Adipocyte (in vitro differentiated cells): Measurements from ENCODE around the gene BABAM1.

Experiments used
- DNase-seq: peaks from one replicate; pipeline ENCODE4 v3.0.0-alpha.2; 2015; ENCODE audit warnings: low read depth
- H3K27me3 ChIP-seq: replicated peaks from 2 replicates; pipeline ENCODE4 v1.7.0; 2013; ENCODE audit warnings: mild to moderate bottlenecking, low read length, moderate library complexity; ENCODE audit not compliant: control insufficient read depth, insufficient read depth
- H3K36me3 ChIP-seq: 2 replicates; pipeline ENCODE4 v1.7.0; 2013; ENCODE audit warnings: low read length, mild to moderate bottlenecking, moderate library complexity; ENCODE audit not compliant: control insufficient read depth, insufficient read depth, severe bottlenecking
- H3K4me1 ChIP-seq: 2 replicates; pipeline ENCODE4 v1.7.0; 2013; ENCODE audit warnings: mild to moderate bottlenecking, low read length, moderate library complexity; ENCODE audit not compliant: control insufficient read depth, insufficient read depth
- H3K4me3 ChIP-seq: 2 replicates; pipeline ENCODE4 v1.7.0; 2013; ENCODE audit warnings: mild to moderate bottlenecking, low read length, moderate library complexity
- H3K9ac ChIP-seq: 2 replicates; pipeline ENCODE4 v1.7.0; 2013; ENCODE audit warnings: mild to moderate bottlenecking, low read length, moderate library complexity
- H3K9me3 ChIP-seq: 2 replicates; pipeline ENCODE4 v1.7.0; 2013; ENCODE audit warnings: mild to moderate bottlenecking, low read length, moderate library complexity; ENCODE audit not compliant: control insufficient read depth

BABAM1 gene

DNA sequence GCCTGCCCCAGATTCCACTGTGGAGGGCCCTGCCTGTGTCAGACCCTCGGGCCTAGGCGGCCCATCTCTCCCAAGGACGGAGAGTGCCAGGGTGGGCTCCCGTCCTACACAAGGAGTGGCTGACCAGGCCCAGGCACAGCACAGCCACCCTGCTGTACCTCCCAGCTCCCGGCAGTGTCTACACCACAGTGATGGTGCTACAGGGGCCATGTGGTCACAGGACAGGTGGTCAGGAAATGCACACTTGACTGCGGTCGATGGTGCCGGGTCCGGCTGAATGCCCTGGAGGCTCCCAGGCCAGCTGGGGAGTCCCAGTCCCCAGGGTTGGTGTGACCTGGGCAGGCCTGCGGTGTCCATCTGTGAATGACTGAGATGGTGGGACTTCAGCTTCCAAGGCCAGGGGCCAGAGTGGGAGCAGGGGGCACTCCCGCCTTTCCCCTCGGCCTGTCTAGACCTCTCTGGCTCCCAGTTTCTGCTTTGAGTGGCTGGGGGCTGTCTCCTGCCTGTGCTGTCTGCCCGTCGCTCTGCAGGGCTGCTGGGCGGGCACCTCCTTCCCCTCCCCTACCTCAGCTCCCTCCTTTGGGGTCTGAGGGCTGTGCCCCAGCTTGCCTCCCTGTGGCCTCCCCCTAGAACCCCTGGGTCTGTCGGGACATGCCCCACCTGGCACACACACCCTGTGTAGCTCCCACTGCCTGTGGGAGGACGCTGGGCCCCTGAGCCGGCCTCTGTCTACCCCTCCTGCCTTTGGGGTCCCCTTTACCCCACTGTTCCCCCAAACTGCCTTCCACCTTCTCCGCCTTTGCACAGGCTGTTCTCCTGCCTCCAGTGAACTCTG is 54.6 kb downstream of the BABAM1 start:
- no peak for DNase-seq
- peaks cover 33% of the 10 kb centered on the region for H3K36me3 ChIP-seq

DNA sequence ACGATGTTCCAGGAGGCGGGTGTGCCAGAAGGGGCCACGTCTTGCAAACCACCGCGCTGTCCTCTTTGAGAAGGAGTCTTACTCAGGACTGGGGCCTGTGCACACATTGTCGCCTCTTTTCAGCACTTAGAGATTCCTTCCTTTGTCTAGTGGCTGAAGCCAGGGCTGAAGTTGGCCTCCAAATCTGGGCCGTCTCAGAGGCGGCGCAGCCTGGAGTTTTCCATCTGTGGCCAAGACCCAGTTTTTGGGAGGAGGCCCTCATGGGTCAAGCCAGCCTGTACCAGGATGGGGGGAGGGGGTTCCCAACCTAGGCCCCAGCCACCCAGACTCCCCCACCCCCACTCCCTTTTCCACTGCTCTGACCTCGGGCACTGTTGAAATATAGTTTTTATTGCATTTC is 55.6 kb downstream of the BABAM1 start:
- H3K27me3 ChIP-seq, result no peaks in the 10 kb centered on the region
- no peak overlapping the region for H3K4me3 ChIP-seq
- H3K9ac ChIP-seq, result peak overlapping the region; percentile 69
- DNase-seq, result no peak
- peaks cover 37% of the 10 kb centered on the region for H3K4me1 ChIP-seq
- H3K36me3 ChIP-seq, result peaks cover 33% of the 10 kb centered on the region
- no peaks in the 10 kb centered on the region for H3K9me3 ChIP-seq

More for the DNA sequence above, 54.6 kb downstream of the BABAM1 start:
- H3K9ac ChIP-seq, result peak overlapping the region; percentile 69
- H3K4me3 ChIP-seq, result no peak overlapping the region
- H3K9me3 ChIP-seq, result no peaks in the 10 kb centered on the region
- peaks cover 34% of the 10 kb centered on the region for H3K4me1 ChIP-seq
- H3K27me3 ChIP-seq, result no peaks in the 10 kb centered on the region

DNA sequence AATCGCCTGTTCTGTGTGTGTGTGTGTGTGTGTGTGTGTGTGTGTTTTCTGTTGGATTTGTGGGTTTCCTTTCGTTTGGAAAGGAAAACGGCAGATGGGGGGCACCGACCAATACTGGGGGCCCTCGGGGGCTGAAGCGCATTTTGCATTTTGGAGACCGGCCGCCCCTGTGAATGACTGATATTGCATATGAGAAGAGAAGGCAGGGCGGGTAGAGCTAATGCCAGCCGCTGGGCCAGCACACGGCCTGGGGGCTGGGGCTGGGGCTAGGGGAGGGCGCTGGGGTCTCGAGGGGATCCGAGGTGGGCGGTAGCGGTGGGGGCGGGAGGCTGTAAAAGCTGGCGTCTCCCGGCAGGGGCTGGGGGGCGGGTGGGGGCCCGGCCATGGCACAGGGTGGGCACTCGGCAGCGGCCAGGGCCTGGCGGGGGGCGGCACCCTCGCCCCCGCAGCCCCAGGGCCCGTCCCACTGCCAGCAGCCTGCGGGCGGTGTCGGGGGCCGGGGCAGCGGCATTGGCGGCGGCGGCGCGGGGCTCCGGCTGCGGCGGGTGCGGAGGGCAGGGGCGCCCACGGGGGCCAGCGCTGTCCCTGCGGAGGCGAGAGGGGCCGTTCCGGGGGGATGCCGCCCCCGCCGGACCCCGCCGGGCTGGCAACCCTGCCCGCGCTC is 56.2 kb downstream of the BABAM1 start:
- Histone ChIP-seq H3K36me3 (peaks cover 33% of the 10 kb centered on the region), H3K9me3 (no peaks in the 10 kb centered on the region), H3K4me3 (no peak overlapping the region), H3K4me1 (peaks cover 37% of the 10 kb centered on the region), H3K9ac (peak overlapping the region; percentile 69), H3K27me3 (no peaks in the 10 kb centered on the region)
- no peak for DNase-seq

GRCh38 chr19:17323964-17324332 is 56.7 kb downstream of the BABAM1 start:
- H3K4me3 ChIP-seq, result no peak overlapping the region
- DNase-seq, result no peak
- H3K9ac ChIP-seq, result no peak overlapping the region
- H3K36me3 ChIP-seq, result peaks cover 33% of the 10 kb centered on the region
- peaks cover 37% of the 10 kb centered on the region for H3K4me1 ChIP-seq
- H3K9me3 ChIP-seq, result no peaks in the 10 kb centered on the region
- H3K27me3 ChIP-seq, result no peaks in the 10 kb centered on the region

- Histone ChIP-seq H3K36me3 (peaks cover 27% of the 10 kb centered on the region), H3K9ac (no peak overlapping the region), H3K27me3 (no peaks in the 10 kb centered on the region), H3K4me3 (no peak overlapping the region), H3K9me3 (no peaks in the 10 kb centered on the region), H3K4me1 (peaks cover 37% of the 10 kb centered on the region)
- DNase-seq, result no peak
These were observed 57.3 kb downstream of the BABAM1 start for GRCh38 chr19:17324357-17325114.

GRCh38 chr19:17325133-17325532 is 57.9 kb downstream of the BABAM1 start:
- peaks cover 37% of the 10 kb centered on the region for H3K4me1 ChIP-seq
- H3K9ac ChIP-seq, result no peak overlapping the region
- no peak for DNase-seq
- no peak overlapping the region for H3K4me3 ChIP-seq
- peaks cover 21% of the 10 kb centered on the region for H3K36me3 ChIP-seq
- no peaks in the 10 kb centered on the region for H3K27me3 ChIP-seq
- H3K9me3 ChIP-seq, result no peaks in the 10 kb centered on the region

GRCh38 chr19:17325881-17326594 is 58.8 kb downstream of the BABAM1 start:
- H3K27me3 ChIP-seq, result no peaks in the 10 kb centered on the region
- peak overlapping the region; percentile 30 for H3K4me3 ChIP-seq
- H3K4me1 ChIP-seq, result peaks cover 37% of the 10 kb centered on the region
- peaks cover 12% of the 10 kb centered on the region for H3K36me3 ChIP-seq
- no peak for DNase-seq
- H3K9me3 ChIP-seq, result no peaks in the 10 kb centered on the region
- H3K9ac ChIP-seq, result peak overlapping the region; percentile 15

GRCh38 chr19:17326595-17326966 is 59.3 kb downstream of the BABAM1 start:
- peak overlapping the region; percentile 4 for H3K4me3 ChIP-seq
- DNase-seq, result no peak
- peaks cover 37% of the 10 kb centered on the region for H3K4me1 ChIP-seq
- H3K36me3 ChIP-seq, result peaks cover 8% of the 10 kb centered on the region
- H3K27me3 ChIP-seq, result no peaks in the 10 kb centered on the region
- H3K9ac ChIP-seq, result peak overlapping the region; percentile 15
- H3K9me3 ChIP-seq, result no peaks in the 10 kb centered on the region

GRCh38 chr19:17327068-17327653 is 59.9 kb downstream of the BABAM1 start:
- Histone ChIP-seq H3K9ac (no peak overlapping the region), H3K4me3 (no peak overlapping the region), H3K27me3 (no peaks in the 10 kb centered on the region), H3K36me3 (peaks cover 3% of the 10 kb centered on the region), H3K9me3 (no peaks in the 10 kb centered on the region), H3K4me1 (peaks cover 32% of the 10 kb centered on the region)
- no peak for DNase-seq

- H3K36me3 ChIP-seq, result no peaks in the 10 kb centered on the region
- H3K27me3 ChIP-seq, result no peaks in the 10 kb centered on the region
- no peak overlapping the region for H3K4me3 ChIP-seq
These were observed 60.6 kb downstream of the BABAM1 start for GRCh38 chr19:17327654-17328516.

More at GRCh38 chr19:17327654-17328516, 60.6 kb downstream of the BABAM1 start:
- no peaks in the 10 kb centered on the region for H3K9me3 ChIP-seq
- H3K9ac ChIP-seq, result no peak overlapping the region
- peak; percentile 20 for DNase-seq
- peaks cover 25% of the 10 kb centered on the region for H3K4me1 ChIP-seq
